ENCODE results near the gene TEKT5. TPM values are rescaled to one million over a fixed set of nuclear protein-coding genes. Genes with fewer than 3 reads are reported as not detected.

TEKT5 gene
- total RNA-seq, 1 experiment from 2014 or later, result not detected

DNA sequence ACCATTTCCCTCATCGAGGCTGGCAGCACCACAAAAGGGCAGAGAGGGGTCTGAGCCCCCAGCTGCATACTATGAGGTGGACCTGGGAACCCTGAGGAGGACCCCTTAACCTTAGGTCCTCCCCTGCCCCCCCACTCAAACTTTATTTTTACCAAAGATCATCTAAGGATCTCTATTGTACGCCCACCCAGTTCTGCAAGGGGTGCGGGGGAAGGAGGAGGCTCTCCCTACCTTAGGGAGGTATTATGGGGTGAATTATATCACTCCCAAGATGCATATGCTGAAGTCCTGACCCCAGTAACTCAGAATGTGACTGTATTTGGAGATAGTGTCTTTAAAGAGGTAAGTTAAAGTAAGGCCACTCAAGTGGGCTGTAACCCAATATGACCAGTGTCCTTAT is 87.6 kb downstream of the TEKT5 start:
- no TSS peak for BruUV-seq (replicated peaks)
- ChIA-PET POLR2A (no interaction called here), CTCF (no interaction called here)
- Histone ChIP-seq H3K9me3 (ENCODE audit: control insufficient read depth, insufficient read depth, low read depth, low read length) (no peaks in the 10 kb centered on the region), H3K27me3 (ENCODE audit: control insufficient read depth, insufficient read depth, low read length) (no peaks in the 10 kb centered on the region), H3K4me3 (ENCODE audit: low read depth in 2 of 2, low read length in 2 of 2) (no peak overlapping the region), H3K4me1 (ENCODE audit: control insufficient read depth, insufficient read depth, low read length) (no peaks in the 10 kb centered on the region), H3K36me3 (ENCODE audit: control insufficient read depth, insufficient read depth, low read length) (no peaks in the 10 kb centered on the region), H3K27ac (ENCODE audit: low read length) (no peak overlapping the region)
- intact Hi-C loops (cut with micrococcal nuclease; ENCODE audit: unreplicated experiment), result no loop called here
- no peak for DNase-seq (ENCODE audit: low read depth, low spot score)
- ATAC-seq, result no peak
- in situ Hi-C loops (cut with HindIII; ENCODE audit: low pct_unique_long_range_greater_than_20kb, low sequenced_read_pairs), result no loop called here
- TF ChIP-seq SIN3A (IDR thresholded peaks at IDR 0.05; ENCODE audit: borderline replicate concordance, insufficient read depth, low read depth, low read length) (no peak), POLR2AphosphoS5 (IDR thresholded peaks at IDR 0.05; ENCODE audit: low read depth, low read length) (no peak), TCF7L2 (IDR thresholded peaks at IDR 0.05; ENCODE audit: low read depth, low read length) (no peak)
- TF ChIP-seq, protein P1, sequence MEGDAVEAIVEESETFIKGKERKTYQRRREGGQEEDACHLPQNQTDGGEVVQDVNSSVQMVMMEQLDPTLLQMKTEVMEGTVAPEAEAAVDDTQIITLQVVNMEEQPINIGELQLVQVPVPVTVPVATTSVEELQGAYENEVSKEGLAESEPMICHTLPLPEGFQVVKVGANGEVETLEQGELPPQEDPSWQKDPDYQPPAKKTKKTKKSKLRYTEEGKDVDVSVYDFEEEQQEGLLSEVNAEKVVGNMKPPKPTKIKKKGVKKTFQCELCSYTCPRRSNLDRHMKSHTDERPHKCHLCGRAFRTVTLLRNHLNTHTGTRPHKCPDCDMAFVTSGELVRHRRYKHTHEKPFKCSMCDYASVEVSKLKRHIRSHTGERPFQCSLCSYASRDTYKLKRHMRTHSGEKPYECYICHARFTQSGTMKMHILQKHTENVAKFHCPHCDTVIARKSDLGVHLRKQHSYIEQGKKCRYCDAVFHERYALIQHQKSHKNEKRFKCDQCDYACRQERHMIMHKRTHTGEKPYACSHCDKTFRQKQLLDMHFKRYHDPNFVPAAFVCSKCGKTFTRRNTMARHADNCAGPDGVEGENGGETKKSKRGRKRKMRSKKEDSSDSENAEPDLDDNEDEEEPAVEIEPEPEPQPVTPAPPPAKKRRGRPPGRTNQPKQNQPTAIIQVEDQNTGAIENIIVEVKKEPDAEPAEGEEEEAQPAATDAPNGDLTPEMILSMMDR (IDR thresholded peaks at IDR 0.05), result no peak
- TF ChIP-seq, protein P2, sequence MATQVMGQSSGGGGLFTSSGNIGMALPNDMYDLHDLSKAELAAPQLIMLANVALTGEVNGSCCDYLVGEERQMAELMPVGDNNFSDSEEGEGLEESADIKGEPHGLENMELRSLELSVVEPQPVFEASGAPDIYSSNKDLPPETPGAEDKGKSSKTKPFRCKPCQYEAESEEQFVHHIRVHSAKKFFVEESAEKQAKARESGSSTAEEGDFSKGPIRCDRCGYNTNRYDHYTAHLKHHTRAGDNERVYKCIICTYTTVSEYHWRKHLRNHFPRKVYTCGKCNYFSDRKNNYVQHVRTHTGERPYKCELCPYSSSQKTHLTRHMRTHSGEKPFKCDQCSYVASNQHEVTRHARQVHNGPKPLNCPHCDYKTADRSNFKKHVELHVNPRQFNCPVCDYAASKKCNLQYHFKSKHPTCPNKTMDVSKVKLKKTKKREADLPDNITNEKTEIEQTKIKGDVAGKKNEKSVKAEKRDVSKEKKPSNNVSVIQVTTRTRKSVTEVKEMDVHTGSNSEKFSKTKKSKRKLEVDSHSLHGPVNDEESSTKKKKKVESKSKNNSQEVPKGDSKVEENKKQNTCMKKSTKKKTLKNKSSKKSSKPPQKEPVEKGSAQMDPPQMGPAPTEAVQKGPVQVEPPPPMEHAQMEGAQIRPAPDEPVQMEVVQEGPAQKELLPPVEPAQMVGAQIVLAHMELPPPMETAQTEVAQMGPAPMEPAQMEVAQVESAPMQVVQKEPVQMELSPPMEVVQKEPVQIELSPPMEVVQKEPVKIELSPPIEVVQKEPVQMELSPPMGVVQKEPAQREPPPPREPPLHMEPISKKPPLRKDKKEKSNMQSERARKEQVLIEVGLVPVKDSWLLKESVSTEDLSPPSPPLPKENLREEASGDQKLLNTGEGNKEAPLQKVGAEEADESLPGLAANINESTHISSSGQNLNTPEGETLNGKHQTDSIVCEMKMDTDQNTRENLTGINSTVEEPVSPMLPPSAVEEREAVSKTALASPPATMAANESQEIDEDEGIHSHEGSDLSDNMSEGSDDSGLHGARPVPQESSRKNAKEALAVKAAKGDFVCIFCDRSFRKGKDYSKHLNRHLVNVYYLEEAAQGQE (IDR thresholded peaks at IDR 0.05; ENCODE audit: insufficient read depth in 1 of 2, low read depth in 2 of 2, low read length in 1 of 2), result no peak

DNA sequence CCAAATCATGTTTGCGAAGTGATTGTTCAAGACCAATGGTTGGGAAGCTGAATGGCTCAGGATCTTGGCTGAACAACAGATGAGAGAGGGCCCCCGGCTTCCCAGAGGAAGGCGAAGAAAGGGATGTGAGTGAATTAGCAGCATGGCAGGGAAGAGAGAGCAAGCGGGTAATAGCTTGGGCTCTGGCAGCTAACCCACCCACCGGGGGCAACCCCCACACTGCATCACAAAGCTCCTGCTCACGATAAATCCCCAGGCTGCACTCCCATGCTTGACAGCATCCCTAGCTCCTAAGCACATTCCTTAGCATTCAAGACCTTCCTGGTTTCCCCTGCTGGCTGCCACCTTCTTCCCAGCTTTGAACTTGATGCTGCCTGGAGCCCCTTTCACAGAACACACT is 88.1 kb downstream of the TEKT5 start:
- ChIA-PET CTCF (no interaction called here), POLR2A (no interaction called here)
- no peaks in the 10 kb centered on the region for H3K27me3 ChIP-seq (ENCODE audit: control insufficient read depth, insufficient read depth, low read length)
- H3K27ac ChIP-seq (ENCODE audit: low read length), result no peak overlapping the region
- no TSS peak for BruUV-seq (replicated peaks)
- H3K9me3 ChIP-seq (ENCODE audit: control insufficient read depth, insufficient read depth, low read depth, low read length), result no peaks in the 10 kb centered on the region
- H3K4me3 ChIP-seq (ENCODE audit: low read depth in 2 of 2, low read length in 2 of 2), result no peak overlapping the region
- TF ChIP-seq, protein P2 (IDR thresholded peaks at IDR 0.05; ENCODE audit: insufficient read depth in 1 of 2, low read depth in 2 of 2, low read length in 1 of 2), result no peak
- TF ChIP-seq TCF7L2 (IDR thresholded peaks at IDR 0.05; ENCODE audit: low read depth, low read length), result no peak
- TF ChIP-seq POLR2AphosphoS5 (IDR thresholded peaks at IDR 0.05; ENCODE audit: low read depth, low read length), result no peak
- TF ChIP-seq, protein P1 (IDR thresholded peaks at IDR 0.05), result no peak
- no peak for TF ChIP-seq SIN3A (IDR thresholded peaks at IDR 0.05; ENCODE audit: borderline replicate concordance, insufficient read depth, low read depth, low read length)
- no peaks in the 10 kb centered on the region for H3K36me3 ChIP-seq (ENCODE audit: control insufficient read depth, insufficient read depth, low read length)
- in situ Hi-C loops (cut with HindIII; ENCODE audit: low pct_unique_long_range_greater_than_20kb, low sequenced_read_pairs), result no loop called here
- intact Hi-C loops (cut with micrococcal nuclease; ENCODE audit: unreplicated experiment), result no loop called here
- H3K4me1 ChIP-seq (ENCODE audit: control insufficient read depth, insufficient read depth, low read length), result no peaks in the 10 kb centered on the region
- ATAC-seq, result no peak
- DNase-seq (ENCODE audit: low read depth, low spot score), result no peak
